K562 (cell line): ENCODE results near the gene ZMPSTE24. TPM values are rescaled to one million over a fixed set of nuclear protein-coding genes. Genes with fewer than 3 reads are reported as not detected.

Experiments used
- ATAC-seq: fragments of 200-7000 bp; cut with Tn5 transposase; 3 replicates; pipeline ENCODE4 v1.9.1; 2020; ENCODE audit warnings: moderate library complexity
- BruUV-seq: library from RNA; stranded (reverse); fragments of 400-500 nt; replicated peaks from 2 replicates; lab custom pipeline; 2021; lab: Mats Ljungman, UMichigan
- CTCF ChIA-PET: fragments of 300-600 bp; formaldehyde crosslinking; extraction: SDS; loops from one replicate; lab custom pipeline; 2021; ENCODE audit warnings: low intra/inter-chr PET ratio; lab: Yijun Ruan, JAX
- POLR2A ChIA-PET: fragments of 300-600, 350-650 bp; sonication (Branson Sonifier 250); formaldehyde crosslinking; extraction: SDS; loops from one replicate; lab custom pipeline; 2021; ENCODE audit warnings: antibody characterized with exemption, inconsistent platforms; lab: Yijun Ruan, JAX
- DNase-seq, 4 experiments: peaks; one replicate each; pipeline versions ENCODE4 v3.0.0 to v3.0.0-alpha.2; 2011 to 2018; ENCODE audit warnings: low spot score in 3 of 4, mixed read lengths in 3 of 4; ENCODE audit errors: extremely low read depth in 1 of 4
- FAIRE-seq: peaks from 2 replicates; lab custom pipeline; 2011; peaks lifted over from hg19 to GRCh38; lab: Jason Lieb, UNC
- H2AFZ ChIP-seq: 2 replicates; pipeline ENCODE4 v1.6.0; 2011; ENCODE audit warnings: low read depth, low read length, control low read depth, inconsistent platforms
- H3K27ac ChIP-seq: fragments of 200-600 bp; 3 replicates; pipeline ENCODE4 v1.8.0; 2011; ENCODE audit warnings: low read depth, mild to moderate bottlenecking, control low read depth, inconsistent platforms, low read length, moderate library complexity, mixed read lengths; ENCODE audit errors: extremely low read depth
- H3K27me3 ChIP-seq, 2 experiments: fragments of 300-600 bp in 1 of 2; 2 replicates in 1 of 2; 3 replicates in 1 of 2; pipeline versions ENCODE4 v1.6.0 to v1.8.0; 2011; ENCODE audit warnings: inconsistent platforms in 2 of 2, low read length in 2 of 2, mild to moderate bottlenecking in 1 of 2, mixed read lengths in 1 of 2, moderate library complexity in 1 of 2; ENCODE audit not compliant: control insufficient read depth in 2 of 2, insufficient read depth in 2 of 2
- H3K36me3 ChIP-seq: fragments of 300-600 bp; 3 replicates; pipeline ENCODE4 v1.8.0; 2011; ENCODE audit warnings: mild to moderate bottlenecking, low read length, inconsistent platforms; ENCODE audit not compliant: control insufficient read depth, insufficient read depth
- H3K4me1 ChIP-seq, 2 experiments: fragments of 200-600 bp in 1 of 2; replicated peaks in 1 of 2; 2 replicates in 1 of 2; 3 replicates in 1 of 2; pipeline versions ENCODE4 v1.5.1 to v1.8.0; 2011; ENCODE audit warnings: inconsistent platforms in 2 of 2, low read length in 2 of 2, mild to moderate bottlenecking in 1 of 2, mixed read lengths in 1 of 2, moderate library complexity in 1 of 2; ENCODE audit not compliant: control insufficient read depth in 2 of 2, insufficient read depth in 2 of 2
- H3K4me2 ChIP-seq: 2 replicates; pipeline ENCODE4 v1.6.1; 2011; ENCODE audit warnings: low read length, control low read depth, inconsistent platforms, mixed read lengths; ENCODE audit not compliant: insufficient read depth
- H3K4me3 ChIP-seq: fragments of 200-600 bp; sonication (generic), shearing (Covaris generic); 2 replicates; pipeline ENCODE4 v1.5.1; 2016; ENCODE audit warnings: control low read depth, inconsistent platforms
- H3K79me2 ChIP-seq: fragments of 200-600 bp; 3 replicates; pipeline ENCODE4 v1.8.0; 2011; ENCODE audit warnings: low read length, inconsistent platforms; ENCODE audit not compliant: control insufficient read depth, insufficient read depth
- H3K9ac ChIP-seq, 2 experiments: 2 replicates each; pipeline versions ENCODE4 v1.6.0 to v1.6.1; 2011; ENCODE audit warnings: low read depth in 2 of 2, low read length in 2 of 2, control low read depth in 1 of 2, inconsistent platforms in 1 of 2, mild to moderate bottlenecking in 1 of 2, mixed read lengths in 1 of 2; ENCODE audit not compliant: insufficient read depth in 1 of 2
- H3K9me1 ChIP-seq: one replicate; pipeline ENCODE4 v1.6.0; 2011; ENCODE audit warnings: inconsistent platforms, mild to moderate bottlenecking, low read length, moderate library complexity; ENCODE audit not compliant: control insufficient read depth, insufficient read depth
- H3K9me3 ChIP-seq: replicated peaks from 2 replicates; pipeline ENCODE4 v1.5.1; 2011; ENCODE audit warnings: low read depth, low read length, inconsistent platforms; ENCODE audit not compliant: control insufficient read depth, insufficient read depth
- H4K20me1 ChIP-seq: replicated peaks from 2 replicates; pipeline ENCODE4 v1.6.1; 2011; ENCODE audit warnings: low read length, inconsistent platforms, mixed read lengths; ENCODE audit not compliant: control insufficient read depth, insufficient read depth
- BCOR ChIP-seq: fragments of 450-650 bp; IDR thresholded peaks from 2 replicates; pipeline ENCODE4 v1.6.1; 2016
- CBFA2T2 ChIP-seq: fragments of 450-650 bp; conservative IDR thresholded peaks from 2 replicates; pipeline ENCODE4 v1.6.1; 2017; ENCODE audit warnings: mild to moderate bottlenecking
- CHCHD3 ChIP-seq: fragments of 250-450 bp; sonication (Bioruptor Pico); IDR thresholded peaks from 2 replicates; pipeline ENCODE4 v2.1.2; 2022; ENCODE audit warnings: mild to moderate bottlenecking
- CSDE1 ChIP-seq, 2 experiments: fragments of 450-650 bp; IDR thresholded peaks; 2 replicates each; pipeline ENCODE4 v1.6.1; 2016; ENCODE audit warnings: mild to moderate bottlenecking in 1 of 2
- DIDO1 ChIP-seq: fragments of 450-650 bp; IDR thresholded peaks from 2 replicates; pipeline ENCODE4 v1.6.1; 2016; ENCODE audit warnings: low read depth, missing biosample characterization, missing genetic modification characterization
- DMBX1 ChIP-seq: fragments of 250-450 bp; sonication (Bioruptor Pico); IDR thresholded peaks from 2 replicates; pipeline ENCODE4 v1.8.0; 2022; ENCODE audit warnings: inconsistent platforms, mild to moderate bottlenecking, moderate library complexity, borderline replicate concordance
- MITF ChIP-seq: IDR thresholded peaks from 2 replicates; pipeline ENCODE4 v1.6.1; 2014; ENCODE audit warnings: antibody characterized with exemption
- MYNN ChIP-seq, 2 experiments: sonication (generic); formaldehyde crosslinking in 1 of 2; IDR thresholded peaks; 2 replicates each; pipeline versions ENCODE4 v1.5.0 to v1.6.1; 2016 to 2020; ENCODE audit warnings: antibody characterized with exemption in 1 of 2, missing genetic modification reagents in 1 of 2
- PML ChIP-seq: IDR thresholded peaks from 2 replicates; pipeline ENCODE4 v1.6.1; 2012; ENCODE audit warnings: low read length, inconsistent platforms
- TFAM ChIP-seq: fragments of 250-450 bp; sonication (Bioruptor Pico); conservative IDR thresholded peaks from 2 replicates; pipeline ENCODE4 v1.5.0; 2021; ENCODE audit warnings: mild to moderate bottlenecking, moderate library complexity
- VEZF1 ChIP-seq: fragments of 200-800 bp; sonication (Bioruptor generic); IDR thresholded peaks from 2 replicates; pipeline ENCODE4 v1.6.1; 2017; ENCODE audit warnings: missing genetic modification characterization, missing compliant biosample characterization
- ZNF224 ChIP-seq: sonication (generic); formaldehyde crosslinking; IDR thresholded peaks from 2 replicates; pipeline ENCODE4 v1.8.0; 2022; ENCODE audit warnings: mild to moderate bottlenecking, missing genetic modification reagents
- WGBS: fragments of 100-300 bp; shearing (Covaris generic); methylation state at CpG from one replicate; pipeline ENCODE4 v1.1.6; 2016; ENCODE audit warnings: low coverage, mixed read lengths; ENCODE audit not compliant: insufficient coverage; ENCODE audit errors: missing lambda C conversion rate; 5-methylcytosine and 5-hydroxymethylcytosine counted together
- in situ Hi-C: fragments of 300-500 bp; cut with MboI; formaldehyde crosslinking; loops from 4 replicates; pipeline ENCODE4 v1.15.0; 2018; ENCODE audit warnings: inconsistent platforms, mixed read lengths
- intact Hi-C: fragments of 100-400 bp; cut with micrococcal nuclease; formaldehyde crosslinking; loops from 2 replicates; pipeline ENCODE4 v1.14.2; 2022
- polyA plus RNA-seq, 8 experiments: library from polyadenylated mRNA; depleted of rRNA in 4 of 8; stranded (reverse) in 5 of 8; unstranded in 3 of 8; fragments of >200 nt; fragmentation: Nextera tagmentation in 2 of 8; fragmentation: Illumina TruSeq in 1 of 8; extraction: Ambion mirVana in 2 of 8; extraction: Trizol in 1 of 8; gene quantifications; 2 replicates each; pipeline versions ENCODE4 v1.2.1 to v1.2.3, GENCODE V29; 2011 to 2014; ENCODE audit warnings: inconsistent platforms in 1 of 8, missing spikeins in 1 of 8
- total RNA-seq, 7 experiments: library from RNA; depleted of rRNA in 6 of 7; stranded (reverse); fragments of >200 nt in 6 of 7; fragmentation: Illumina TruSeq in 2 of 7; extraction: Trizol in 2 of 7; gene quantifications; 2 replicates each; pipeline versions ENCODE4 v1.2.1 to v1.2.3, GENCODE V29; 2011 to 2021; ENCODE audit warnings: low replicate concordance in 1 of 7

ZMPSTE24 gene
- total and polyA plus RNA-seq, 9 of the 15 experiments (the other 6 are each of a cell fraction or from before 2014, with no cell fraction given) = 30.7 to 75.9 (median 64.3) TPM

GRCh38 chr1:40302475-40302874 lies 44.4 kb downstream of the ZMPSTE24 start:
- intact Hi-C loops (no loop called here), in situ Hi-C loops (loop anchor here (10.0 kb wide), 1 partner anchor 148 kb away; no protein-coding TSS in a partner anchor)
- DNase-seq (no peak), ATAC-seq (no peak), FAIRE-seq (no peak)
- Histone ChIP-seq H3K79me2 (no peaks in the 10 kb centered on the region), H4K20me1 (no peaks in the 10 kb centered on the region), H3K36me3 (no peaks in the 10 kb centered on the region), H3K9ac (no peak overlapping the region), H3K27ac (no peak overlapping the region), H3K4me3 (no peak overlapping the region), H3K27me3 (peaks cover 0 to 15% of the 10 kb centered on the region in 2 experiments; a peak in 1 of 5 replicates), H3K9me1 (no peaks in the 10 kb centered on the region), H3K4me2 (no peak overlapping the region), H3K4me1 (peaks cover 0 to 17% of the 10 kb centered on the region in 2 experiments; a peak in 2 of 5 replicates), H2AFZ (no peak overlapping the region), H3K9me3 (no peaks in the 10 kb centered on the region)
- TF ChIP-seq CSDE1 (IDR thresholded peaks at IDR 0.05) (no peak), DMBX1 (no peak), CHCHD3 (CRISPR knock-in tag) (no peak), TFAM (CRISPR knock-in tag) (no peak), ZNF224 (CRISPR knock-in tag) (no peak), DIDO1 (tag) (no peak), MYNN (IDR thresholded peaks at IDR 0.05) (no peak), MYNN (CRISPR knock-in tag; IDR thresholded peaks at IDR 0.05) (no peak), VEZF1 (CRISPR knock-in tag) (no peak), MITF (no peak), BCOR (no peak), CBFA2T2 (no peak), PML (no peak)
- no TSS peak for BruUV-seq
- CTCF ChIA-PET = no interaction called here
- POLR2A ChIA-PET = interaction anchor here (0.6 kb wide), 1 partner anchor 32 kb away, joined by 4 read pairs; no protein-coding TSS in a partner anchor
- WGBS = 25% methylated on average over 13 of the region's 13 CpGs
